ENCODE data around the gene HPS5.

DNA sequence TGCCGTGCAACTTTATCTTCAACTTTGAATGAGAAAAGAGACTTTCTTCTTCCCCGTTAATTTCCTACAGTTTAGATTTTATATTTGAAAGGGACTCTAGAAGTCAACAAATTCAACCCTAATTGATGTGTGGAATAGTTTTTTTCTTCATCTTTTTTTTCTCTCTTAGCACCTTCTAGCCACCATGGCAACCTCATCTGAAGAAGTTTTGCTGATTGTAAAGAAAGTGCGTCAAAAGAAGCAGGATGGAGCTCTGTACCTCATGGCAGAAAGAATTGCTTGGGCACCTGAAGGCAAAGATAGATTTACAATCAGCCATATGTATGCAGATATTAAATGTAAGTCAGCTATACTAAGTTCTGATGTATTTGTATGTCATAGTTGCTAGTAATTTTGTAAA is 11.0 kb upstream of the HPS5 start:
- TF ChIP-seq, protein P1, sequence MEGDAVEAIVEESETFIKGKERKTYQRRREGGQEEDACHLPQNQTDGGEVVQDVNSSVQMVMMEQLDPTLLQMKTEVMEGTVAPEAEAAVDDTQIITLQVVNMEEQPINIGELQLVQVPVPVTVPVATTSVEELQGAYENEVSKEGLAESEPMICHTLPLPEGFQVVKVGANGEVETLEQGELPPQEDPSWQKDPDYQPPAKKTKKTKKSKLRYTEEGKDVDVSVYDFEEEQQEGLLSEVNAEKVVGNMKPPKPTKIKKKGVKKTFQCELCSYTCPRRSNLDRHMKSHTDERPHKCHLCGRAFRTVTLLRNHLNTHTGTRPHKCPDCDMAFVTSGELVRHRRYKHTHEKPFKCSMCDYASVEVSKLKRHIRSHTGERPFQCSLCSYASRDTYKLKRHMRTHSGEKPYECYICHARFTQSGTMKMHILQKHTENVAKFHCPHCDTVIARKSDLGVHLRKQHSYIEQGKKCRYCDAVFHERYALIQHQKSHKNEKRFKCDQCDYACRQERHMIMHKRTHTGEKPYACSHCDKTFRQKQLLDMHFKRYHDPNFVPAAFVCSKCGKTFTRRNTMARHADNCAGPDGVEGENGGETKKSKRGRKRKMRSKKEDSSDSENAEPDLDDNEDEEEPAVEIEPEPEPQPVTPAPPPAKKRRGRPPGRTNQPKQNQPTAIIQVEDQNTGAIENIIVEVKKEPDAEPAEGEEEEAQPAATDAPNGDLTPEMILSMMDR (conservative IDR thresholded peaks at IDR 0.05 in 1 of 2, IDR thresholded peaks at IDR 0.05 in 1 of 2; ENCODE audit: extremely low read depth in 1 of 2, insufficient read depth in 1 of 2, low read depth in 1 of 2, low read length in 2 of 2): no peak
- no peak for TF ChIP-seq EZH2 (IDR thresholded peaks at IDR 0.05; ENCODE audit: borderline replicate concordance, low read length)
